GM12878 (cell line): ENCODE results near the gene NBR1. TPM values are rescaled to one million over a fixed set of nuclear protein-coding genes. Genes with fewer than 3 reads are reported as not detected.

Experiments
- ATAC-seq: fragments of 200-7000 bp; cut with Tn5 transposase; 3 replicates; pipeline ENCODE4 v1.9.1; 2020; ENCODE audit warnings: mild to moderate bottlenecking, moderate library complexity
- BruUV-seq: library from RNA; stranded (reverse); fragments of 400-500 nt; replicated peaks from 2 replicates; lab custom pipeline; 2021; lab: Mats Ljungman, UMichigan
- CTCF ChIA-PET: fragments of 300-600 bp; sonication (Branson Sonifier 250); formaldehyde crosslinking; extraction: SDS; loops from one replicate; lab custom pipeline; 2021; ENCODE audit warnings: inconsistent platforms; lab: Yijun Ruan, JAX
- POLR2A ChIA-PET: fragments of 350-600 bp; formaldehyde crosslinking; extraction: SDS; loops from one replicate; lab custom pipeline; 2021; ENCODE audit warnings: inconsistent platforms; lab: Charles Lee
- RAD21 ChIA-PET: fragments of 300-600 bp; sonication (Branson Sonifier 250); formaldehyde crosslinking; loops from one replicate; lab custom pipeline; 2023; ENCODE audit warnings: antibody characterized with exemption; ENCODE audit not compliant: unreplicated experiment; lab: Charles Lee
- SMC1A ChIA-PET: fragments of 300-600 bp; sonication (Branson Sonifier 250); formaldehyde crosslinking; loops from one replicate; lab custom pipeline; 2023; ENCODE audit not compliant: unreplicated experiment, uncharacterized antibody; lab: Charles Lee
- DNase-seq: peaks from one replicate; pipeline ENCODE4 v3.0.0-alpha.2; 2011; ENCODE audit warnings: low read depth, low spot score
- FAIRE-seq: peaks from 3 replicates; lab custom pipeline; 2011; peaks lifted over from hg19 to GRCh38; lab: Jason Lieb, UNC
- H2AFZ ChIP-seq: 2 replicates; pipeline ENCODE4 v1.6.0; 2011; ENCODE audit warnings: low read depth, low read length, control low read depth; ENCODE audit not compliant: control insufficient read depth
- H3K27ac ChIP-seq: 2 replicates; pipeline ENCODE4 v1.5.1; 2011; ENCODE audit warnings: control low read depth; ENCODE audit not compliant: control insufficient read depth, insufficient read depth
- H3K27me3 ChIP-seq, 2 experiments: replicated peaks in 1 of 2; 2 replicates each; pipeline versions ENCODE4 v1.6.0 to v1.6.1; 2011; ENCODE audit warnings: low read length in 1 of 2; ENCODE audit not compliant: control insufficient read depth in 2 of 2, insufficient read depth in 2 of 2
- H3K36me3 ChIP-seq, 2 experiments: 2 replicates each; pipeline ENCODE4 v1.5.1; 2011; ENCODE audit warnings: low read length in 1 of 2; ENCODE audit not compliant: control insufficient read depth in 2 of 2, insufficient read depth in 2 of 2
- H3K4me1 ChIP-seq: 2 replicates; pipeline ENCODE4 v1.6.1; 2011; ENCODE audit warnings: mild to moderate bottlenecking, low read length, moderate library complexity, mixed read lengths; ENCODE audit not compliant: control insufficient read depth, insufficient read depth
- H3K4me2 ChIP-seq: 2 replicates; pipeline ENCODE4 v1.6.0; 2011; ENCODE audit warnings: control low read depth; ENCODE audit not compliant: control insufficient read depth, insufficient read depth
- H3K4me3 ChIP-seq: fragments of 200-600 bp; sonication (generic); 2 replicates; pipeline ENCODE4 v1.5.1; 2016
- H3K79me2 ChIP-seq: 2 replicates; pipeline ENCODE4 v1.6.0; 2011; ENCODE audit warnings: low read length; ENCODE audit not compliant: control insufficient read depth, insufficient read depth
- H3K9ac ChIP-seq: 2 replicates; pipeline ENCODE4 v1.8.0; 2011; ENCODE audit warnings: low read length, control low read depth, mixed read lengths; ENCODE audit not compliant: control insufficient read depth, insufficient read depth
- H3K9me3 ChIP-seq: replicated peaks from 3 replicates; pipeline ENCODE4 v1.5.1; 2011; ENCODE audit warnings: mild to moderate bottlenecking, low read length; ENCODE audit not compliant: control insufficient read depth, insufficient read depth
- H4K20me1 ChIP-seq: 2 replicates; pipeline ENCODE4 v1.6.0; 2011; ENCODE audit not compliant: control insufficient read depth, insufficient read depth
- CREB1 ChIP-seq: IDR thresholded peaks from 2 replicates; pipeline ENCODE4 v1.6.1; 2012; ENCODE audit warnings: low read depth, mild to moderate bottlenecking, inconsistent platforms
- EZH2 ChIP-seq: IDR thresholded peaks from 2 replicates; pipeline ENCODE4 v1.6.1; 2012; ENCODE audit warnings: low read depth, mild to moderate bottlenecking, control low read depth, inconsistent platforms, low read length, borderline replicate concordance; ENCODE audit not compliant: control insufficient read depth
- FOXK2 ChIP-seq: fragments of 450-650 bp; IDR thresholded peaks from 2 replicates; pipeline ENCODE4 v1.6.1; 2017; ENCODE audit warnings: mild to moderate bottlenecking, moderate library complexity
- KDM1A ChIP-seq: fragments of 200-600 bp; sonication (generic); IDR thresholded peaks from 2 replicates; pipeline ENCODE4 v1.6.1; 2016; ENCODE audit warnings: borderline replicate concordance
- PAX5 ChIP-seq: IDR thresholded peaks from 2 replicates; pipeline ENCODE4 v1.6.1; 2011; ENCODE audit warnings: low read depth, low read length, borderline replicate concordance
- PKNOX1 ChIP-seq: fragments of 450-650 bp; IDR thresholded peaks from 2 replicates; pipeline ENCODE4 v1.6.1; 2016; ENCODE audit warnings: mild to moderate bottlenecking
- RUNX3 ChIP-seq: IDR thresholded peaks from 2 replicates; pipeline ENCODE4 v1.6.1; 2012; ENCODE audit warnings: low read length, inconsistent platforms
- SPI1 ChIP-seq: IDR thresholded peaks from 2 replicates; pipeline ENCODE4 v1.6.1; 2011; ENCODE audit warnings: low read depth, mild to moderate bottlenecking, low read length, moderate library complexity, borderline replicate concordance; ENCODE audit not compliant: insufficient read depth
- WGBS: methylation state at CpG from one replicate; pipeline ENCODE4 v1.1.6; 2016; ENCODE audit warnings: low lambda C conversion rate; ENCODE audit not compliant: insufficient replicate concordance, insufficient coverage; ENCODE audit errors: missing lambda C conversion rate; 5-methylcytosine and 5-hydroxymethylcytosine counted together
- in situ Hi-C: fragments of 300-500 bp; cut with MboI; formaldehyde crosslinking; loops from 9 replicates; pipeline ENCODE4 v1.14.3; 2018; ENCODE audit warnings: mixed read lengths
- intact Hi-C: fragments of 100-400 bp; cut with micrococcal nuclease; formaldehyde crosslinking; loops from one replicate; pipeline ENCODE4 v1.14.2; 2022; ENCODE audit not compliant: unreplicated experiment
- polyA plus RNA-seq, 11 experiments: library from polyadenylated mRNA; depleted of rRNA in 4 of 11; unstranded in 6 of 11; stranded (reverse) in 5 of 11; fragments of >200 nt; fragmentation: Nextera tagmentation in 4 of 11; fragmentation: Illumina TruSeq in 1 of 11; extraction: Ambion mirVana in 4 of 11; extraction: Trizol in 1 of 11; gene quantifications; 1 replicate in 1 of 11; 2 replicates in 10 of 11; pipeline versions ENCODE4 v1.2.1 to v1.2.3, GENCODE V29; 2011 to 2016; ENCODE audit warnings: inconsistent platforms in 2 of 11, missing spikeins in 2 of 11, low read depth in 1 of 11
- total RNA-seq, 4 experiments: library from RNA; depleted of rRNA in 3 of 4; stranded (reverse); fragments of >200 nt in 3 of 4; fragmentation: Illumina TruSeq in 1 of 4; extraction: Trizol in 1 of 4; gene quantifications; 2 replicates each; pipeline versions ENCODE4 v1.2.1 to v1.2.3, GENCODE V29; 2013 to 2021
- TF ChIP-seq, protein P1 (sequence below): IDR thresholded peaks from 2 replicates; pipeline ENCODE4 v1.6.1; 2012; ENCODE audit warnings: low read depth, low read length, improper control_type of control experiment

NBR1 gene
- total and polyA plus RNA-seq, 10 of the 15 experiments (the other 5 are each of a cell fraction or from before 2014, with no cell fraction given), result 3.5 to 55.2 (median 28.2) TPM

- CTCF ChIA-PET, result interaction anchor here (0.5 kb wide), 1 partner anchor 494 kb away, joined by 4 read pairs; no protein-coding TSS in a partner anchor
Observed at GRCh38 chr17:43219746-43220380, 48.8 kb downstream of the NBR1 start.

More at GRCh38 chr17:43219746-43220380, 48.8 kb downstream of the NBR1 start:
- TF ChIP-seq EZH2 (no peak), RUNX3 (no peak), PKNOX1 (no peak), SPI1 (no peak), PAX5 (no peak), FOXK2 (no peak), CREB1 (no peak), KDM1A (no peak)
- TF ChIP-seq, protein P1, sequence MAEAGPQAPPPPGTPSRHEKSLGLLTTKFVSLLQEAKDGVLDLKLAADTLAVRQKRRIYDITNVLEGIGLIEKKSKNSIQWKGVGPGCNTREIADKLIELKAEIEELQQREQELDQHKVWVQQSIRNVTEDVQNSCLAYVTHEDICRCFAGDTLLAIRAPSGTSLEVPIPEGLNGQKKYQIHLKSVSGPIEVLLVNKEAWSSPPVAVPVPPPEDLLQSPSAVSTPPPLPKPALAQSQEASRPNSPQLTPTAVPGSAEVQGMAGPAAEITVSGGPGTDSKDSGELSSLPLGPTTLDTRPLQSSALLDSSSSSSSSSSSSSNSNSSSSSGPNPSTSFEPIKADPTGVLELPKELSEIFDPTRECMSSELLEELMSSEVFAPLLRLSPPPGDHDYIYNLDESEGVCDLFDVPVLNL, result no peak
- TF ChIP-seq, all 136 proteins: peak for 0
- no TSS peak for BruUV-seq
- FAIRE-seq (no peak), ATAC-seq (no peak), DNase-seq (no peak)
- H3K4me2 ChIP-seq, result no peak overlapping the region
- intact Hi-C loops, result no loop called here
- no peak overlapping the region for H3K4me3 ChIP-seq
- 91% methylated on average over 7 of the region's 8 CpGs for WGBS
- no peaks in the 10 kb centered on the region for H3K79me2 ChIP-seq
- ChIA-PET RAD21 (no interaction called here), POLR2A (interaction anchor here (0.6 kb wide), 1 partner anchor 24 kb away, joined by 6 read pairs; no protein-coding TSS in a partner anchor), SMC1A (interaction anchor here (0.6 to 0.7 kb wide), 2 partner anchors 175 to 479 kb away, joined by 3 read pairs; no protein-coding TSS in a partner anchor)
- H2AFZ ChIP-seq, result no peak overlapping the region
- no peaks in the 10 kb centered on the region for H3K9me3 ChIP-seq
- H3K36me3 ChIP-seq, result peaks cover 2 to 14% of the 10 kb centered on the region in 2 experiments; a peak in 3 of 4 replicates
- no peaks in the 10 kb centered on the region for H4K20me1 ChIP-seq
- H3K27me3 ChIP-seq, result no peaks in the 10 kb centered on the region
- H3K9ac ChIP-seq, result no peak overlapping the region
- H3K27ac ChIP-seq, result no peak overlapping the region
- no peaks in the 10 kb centered on the region for H3K4me1 ChIP-seq
- in situ Hi-C loops, result loop anchor here (10.0 to 25.0 kb wide), 9 partner anchors 95 to 1642 kb away; partner anchors contain the start of genes DNAJC7, EIF1, HDAC5 and MEOX1
